Bronchial epithelial cell (primary cell): ENCODE data around the gene BTBD7. TPM values are rescaled to one million over a fixed set of nuclear protein-coding genes. Genes with fewer than 3 reads are reported as not detected.

Experiments used
- DNase-seq: peaks from one replicate; pipeline ENCODE4 v3.0.0-alpha.2; 2010; ENCODE audit warnings: low read depth
- FAIRE-seq: peaks from 2 replicates; lab custom pipeline; 2011; peaks lifted over from hg19 to GRCh38; lab: Jason Lieb, UNC
- H3K27me3 ChIP-seq: 2 replicates; pipeline ENCODE4 v1.5.1; 2011; ENCODE audit warnings: low read length; ENCODE audit not compliant: control insufficient read depth, insufficient read depth
- H3K36me3 ChIP-seq: 2 replicates; pipeline ENCODE4 v1.5.1; 2011; ENCODE audit warnings: low read length; ENCODE audit not compliant: control insufficient read depth, insufficient read depth
- H3K4me3 ChIP-seq: 2 replicates; pipeline ENCODE4 v1.5.1; 2011; ENCODE audit warnings: mild to moderate bottlenecking, low read depth, low read length, control low read depth
- CTCF ChIP-seq: IDR thresholded peaks from 2 replicates; pipeline ENCODE4 v1.5.1; 2011; ENCODE audit warnings: mild to moderate bottlenecking, moderate library complexity, low read length, control low read depth, inconsistent platforms; ENCODE audit not compliant: insufficient read depth, severe bottlenecking
- total RNA-seq: library from RNA; depleted of rRNA; stranded (reverse); fragments of >200 nt; gene quantifications from 2 replicates; pipeline ENCODE4 v1.2.1, GENCODE V29; 2014

The BTBD7 gene
- total RNA-seq, 1 donor from 2014 or later, result 20.3 TPM

- Histone ChIP-seq H3K4me3 (no peak overlapping the region), H3K27me3 (no peaks in the 10 kb centered on the region), H3K36me3 (peaks cover 6% of the 10 kb centered on the region)
- FAIRE-seq (no peak), DNase-seq (no peak)
- TF ChIP-seq CTCF, result no peak
These were observed 109.3 kb downstream of the BTBD7 start for GRCh38 chr14:93223565-93223964.

GRCh38 chr14:93220509-93220908, 112.3 kb downstream of the BTBD7 start:
- H3K4me3 ChIP-seq, result no peak overlapping the region
- DNase-seq, result no peak
- FAIRE-seq, result no peak
- no peak for TF ChIP-seq CTCF
- no peaks in the 10 kb centered on the region for H3K27me3 ChIP-seq
- peaks cover 3% of the 10 kb centered on the region for H3K36me3 ChIP-seq

GRCh38 chr14:93219103-93219726, 113.6 kb downstream of the BTBD7 start:
- peak; percentile 72 for TF ChIP-seq CTCF
- DNase-seq, result peak; percentile 71
- Histone ChIP-seq H3K36me3 (peaks cover 3% of the 10 kb centered on the region), H3K27me3 (no peaks in the 10 kb centered on the region), H3K4me3 (no peak overlapping the region)
- FAIRE-seq, result no peak

GRCh38 chr14:93214598-93214997, 118.2 kb downstream of the BTBD7 start:
- Histone ChIP-seq H3K4me3 (no peak overlapping the region), H3K36me3 (no peaks in the 10 kb centered on the region), H3K27me3 (no peaks in the 10 kb centered on the region)
- DNase-seq, result no peak
- FAIRE-seq, result no peak
- no peak for TF ChIP-seq CTCF

- H3K4me3 ChIP-seq, result no peak overlapping the region
- TF ChIP-seq CTCF, result no peak
- DNase-seq (no peak), FAIRE-seq (no peak)
- H3K36me3 ChIP-seq, result no peaks in the 10 kb centered on the region
- no peaks in the 10 kb centered on the region for H3K27me3 ChIP-seq
These were observed 120.4 kb downstream of the BTBD7 start for GRCh38 chr14:93212432-93212831.
